Measurements from ENCODE around the gene RFLNA.

DNA sequence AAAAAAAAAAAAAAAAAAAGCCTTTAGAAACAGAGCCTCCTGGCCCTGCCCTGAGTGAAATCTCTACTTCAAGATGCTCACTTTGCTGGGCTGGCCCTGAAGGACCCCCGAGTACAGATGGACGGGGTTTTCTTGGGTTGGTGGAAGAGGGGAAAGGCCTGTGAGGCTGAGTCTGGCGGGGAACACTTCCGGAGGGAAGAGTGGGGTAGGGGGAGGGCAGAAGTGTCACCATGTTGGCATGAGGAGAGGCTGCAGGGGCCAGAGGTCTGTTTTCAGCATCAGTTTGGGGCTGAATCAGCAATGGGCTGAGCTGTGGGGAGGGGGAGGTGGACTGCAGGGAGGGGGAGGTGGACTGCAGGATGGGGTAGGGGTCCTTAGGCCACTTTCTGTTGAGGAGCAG, 15.3 kb downstream of the RFLNA start:
- TF ChIP-seq GATA2 (IDR thresholded peaks at IDR 0.05; ENCODE audit: low read depth, low read length) = no peak
- TF ChIP-seq GATA3 (IDR thresholded peaks at IDR 0.05; ENCODE audit: low read depth, low read length) = no peak

All from SH-SY5Y (cell line).